GM12801 (cell line): ENCODE results near the gene TNRC18.

Experiments
- TF ChIP-seq, protein P1 (sequence below): IDR thresholded peaks from one replicate; pipeline ENCODE4 v1.5.1; 2011; ENCODE audit warnings: control low read depth; ENCODE audit not compliant: insufficient read length; ENCODE audit errors: extremely low read depth

TNRC18 gene

DNA sequence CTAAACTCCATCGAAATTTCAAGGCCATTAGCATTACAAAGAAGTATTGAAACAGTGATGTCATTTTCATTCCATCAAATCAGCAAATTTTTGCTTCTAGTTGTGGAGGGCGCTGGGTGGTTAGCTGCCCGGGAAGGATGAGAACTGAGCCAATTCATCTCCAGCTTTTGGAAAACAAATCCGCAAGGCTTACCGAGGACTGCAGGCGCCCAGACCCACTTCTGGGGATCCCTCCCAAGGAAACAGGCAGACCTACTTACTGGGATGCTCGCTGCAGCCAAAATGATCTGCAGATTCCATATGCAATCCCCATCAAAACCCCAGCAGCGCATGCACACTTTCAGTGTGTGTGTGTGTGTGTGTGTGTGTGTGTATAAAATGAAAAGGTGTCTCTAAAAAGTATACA lies 19.2 kb downstream of the TNRC18 start:
- TF ChIP-seq, protein P1, sequence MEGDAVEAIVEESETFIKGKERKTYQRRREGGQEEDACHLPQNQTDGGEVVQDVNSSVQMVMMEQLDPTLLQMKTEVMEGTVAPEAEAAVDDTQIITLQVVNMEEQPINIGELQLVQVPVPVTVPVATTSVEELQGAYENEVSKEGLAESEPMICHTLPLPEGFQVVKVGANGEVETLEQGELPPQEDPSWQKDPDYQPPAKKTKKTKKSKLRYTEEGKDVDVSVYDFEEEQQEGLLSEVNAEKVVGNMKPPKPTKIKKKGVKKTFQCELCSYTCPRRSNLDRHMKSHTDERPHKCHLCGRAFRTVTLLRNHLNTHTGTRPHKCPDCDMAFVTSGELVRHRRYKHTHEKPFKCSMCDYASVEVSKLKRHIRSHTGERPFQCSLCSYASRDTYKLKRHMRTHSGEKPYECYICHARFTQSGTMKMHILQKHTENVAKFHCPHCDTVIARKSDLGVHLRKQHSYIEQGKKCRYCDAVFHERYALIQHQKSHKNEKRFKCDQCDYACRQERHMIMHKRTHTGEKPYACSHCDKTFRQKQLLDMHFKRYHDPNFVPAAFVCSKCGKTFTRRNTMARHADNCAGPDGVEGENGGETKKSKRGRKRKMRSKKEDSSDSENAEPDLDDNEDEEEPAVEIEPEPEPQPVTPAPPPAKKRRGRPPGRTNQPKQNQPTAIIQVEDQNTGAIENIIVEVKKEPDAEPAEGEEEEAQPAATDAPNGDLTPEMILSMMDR: no peak

DNA sequence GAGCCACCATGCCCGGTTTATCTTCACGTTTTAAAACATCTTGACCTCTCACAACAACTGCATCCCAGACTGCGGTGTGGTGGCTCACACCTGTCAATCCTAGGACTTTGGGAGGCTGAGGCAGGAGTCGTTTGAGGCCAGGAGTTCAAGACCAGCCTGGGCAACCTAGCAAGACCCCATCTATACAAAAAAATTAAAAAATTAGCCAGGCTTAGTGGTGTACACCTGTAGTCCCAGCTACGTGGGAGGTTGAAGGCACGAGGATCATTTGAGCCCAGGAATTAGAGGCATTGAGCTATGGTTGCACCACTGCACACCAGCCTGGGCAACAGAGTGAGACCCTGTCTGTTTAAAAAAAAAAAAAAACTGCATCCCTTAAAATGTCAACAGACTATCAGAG lies 20.2 kb downstream of the TNRC18 start:
- TF ChIP-seq, protein P1: no peak

DNA sequence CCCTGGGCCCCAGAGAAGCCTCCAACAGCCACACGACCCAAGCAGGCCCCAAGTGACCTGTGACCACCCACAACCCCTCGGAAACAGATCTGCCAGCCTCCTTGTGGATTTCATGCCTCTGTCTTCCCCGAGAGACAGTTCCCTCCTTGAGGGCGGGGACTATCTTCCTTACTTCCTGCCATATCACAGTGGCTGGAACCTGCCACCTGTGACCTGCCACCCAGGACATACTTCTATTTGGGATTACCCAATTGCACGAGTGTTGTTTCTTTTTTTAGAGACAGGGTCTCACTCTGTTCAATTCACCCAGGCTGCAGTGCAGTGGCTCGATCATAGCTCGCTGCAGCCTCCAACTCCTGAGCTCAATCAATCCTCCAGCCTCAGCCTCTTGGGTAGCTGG lies 25.9 kb downstream of the TNRC18 start:
- TF ChIP-seq, protein P1: no peak

DNA sequence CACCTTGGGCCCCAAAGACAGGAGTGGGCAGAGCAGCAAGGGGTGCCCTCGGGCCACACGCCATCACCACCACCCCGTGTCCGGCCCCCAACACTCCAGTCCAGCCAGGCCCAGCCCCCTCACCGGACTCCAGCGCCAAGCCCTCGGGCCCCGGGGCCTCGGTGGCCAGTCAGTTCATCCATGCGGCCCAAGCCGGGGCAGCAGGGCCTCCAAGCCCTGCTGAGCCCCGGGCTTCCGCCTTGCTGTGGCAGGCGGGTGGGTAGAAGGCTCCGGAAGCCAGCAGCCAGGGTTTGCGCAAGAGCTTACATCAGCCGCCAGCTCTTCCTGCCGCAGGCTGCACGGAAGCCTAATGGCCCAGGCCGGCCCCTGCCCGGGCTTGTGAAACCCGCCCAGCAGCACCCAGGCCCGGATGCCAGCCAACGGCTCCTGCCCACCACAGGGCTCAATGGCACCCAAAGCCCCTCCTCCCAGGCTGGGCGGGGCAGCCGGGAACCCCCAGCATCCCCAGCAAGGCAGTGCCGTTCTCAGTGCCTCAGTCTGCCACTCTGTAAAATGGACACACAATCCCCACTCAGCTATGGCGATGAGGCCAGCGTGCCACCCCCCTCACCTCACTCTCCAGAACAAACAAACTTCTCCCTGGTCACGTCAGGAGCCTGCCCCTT lies 26.5 kb downstream of the TNRC18 start:
- TF ChIP-seq, protein P1: no peak

DNA sequence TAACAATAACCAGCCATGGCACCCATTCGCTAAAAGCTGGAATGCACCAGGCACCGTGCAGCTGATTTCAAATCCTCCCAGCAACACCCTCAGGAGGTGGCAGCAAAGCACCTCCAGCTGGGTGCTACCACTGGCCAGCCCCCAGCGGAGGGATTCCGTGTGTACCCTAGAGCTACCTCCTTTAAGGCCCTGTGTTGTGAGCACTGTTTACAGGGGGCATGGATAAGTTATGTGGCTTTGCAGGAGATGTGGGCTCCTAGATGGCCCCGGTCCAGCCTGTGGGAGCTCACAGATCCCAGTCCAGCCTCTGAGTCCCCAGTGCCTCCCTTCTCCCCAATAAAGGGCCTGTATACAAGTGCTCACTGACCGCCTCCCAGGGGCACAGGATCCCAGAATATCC lies 27.1 kb downstream of the TNRC18 start:
- TF ChIP-seq, protein P1: no peak

DNA sequence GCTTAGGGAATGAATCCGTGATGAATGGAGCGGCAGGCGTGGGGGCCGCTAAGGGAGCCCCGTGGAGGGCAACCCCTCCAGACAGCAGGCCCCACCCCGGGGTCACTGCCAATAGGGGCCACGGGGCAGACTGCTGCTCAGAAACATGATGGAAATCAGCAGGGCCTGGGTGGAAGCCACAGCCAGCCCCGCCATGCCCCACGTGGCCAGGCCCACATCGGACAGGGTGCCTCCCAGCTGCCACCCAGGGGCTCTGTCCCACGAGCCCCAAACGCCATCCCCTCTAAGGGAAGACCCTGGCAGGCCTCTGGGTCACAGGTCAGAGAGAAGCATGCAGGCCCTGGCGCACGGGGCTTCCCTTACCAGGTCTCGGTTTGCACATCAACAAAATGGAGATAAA lies 28.4 kb downstream of the TNRC18 start:
- TF ChIP-seq, protein P1: no peak

DNA sequence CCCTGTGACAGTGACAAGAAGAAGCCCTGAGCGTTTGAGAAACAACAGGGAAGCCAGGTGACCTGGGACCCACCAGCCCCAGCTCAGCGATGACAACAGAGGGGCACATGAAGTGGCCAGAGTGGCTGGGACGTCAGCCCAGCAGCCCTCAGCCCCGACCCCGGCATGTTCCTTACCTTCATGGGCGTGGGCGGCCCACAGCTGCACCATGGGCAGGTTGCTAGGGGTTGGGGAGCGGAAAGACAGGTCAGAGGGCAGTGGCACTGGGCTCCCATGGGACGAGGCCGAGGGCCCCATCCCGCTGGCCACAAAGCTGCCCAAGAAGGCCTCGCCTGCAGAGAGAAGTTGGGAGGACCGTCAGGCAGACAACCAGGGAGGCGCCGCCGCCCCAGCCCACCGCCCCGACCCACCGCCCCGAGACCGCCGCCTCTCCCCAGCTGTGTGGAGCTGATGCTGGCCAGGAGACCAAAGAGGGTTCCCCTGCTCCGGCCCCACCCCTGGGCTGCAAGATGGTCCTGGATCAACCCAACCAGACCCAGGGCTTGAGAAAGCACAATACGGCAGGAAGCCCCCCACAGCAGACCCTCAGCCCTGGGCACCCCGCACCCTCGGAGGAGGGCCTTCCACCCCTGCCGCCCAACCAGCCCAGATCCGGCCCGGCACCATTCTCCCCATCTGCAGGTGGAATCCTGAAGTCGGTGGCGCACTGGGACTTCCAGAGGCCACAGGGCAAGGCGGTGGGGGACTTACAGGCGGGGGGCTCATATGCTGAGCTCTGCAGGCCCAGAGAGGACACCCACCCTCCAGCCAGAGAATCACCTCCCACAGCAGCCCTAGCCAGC lies 29.1 kb downstream of the TNRC18 start:
- TF ChIP-seq, protein P1: no peak
